CD4-positive, alpha-beta memory T cell (primary cell): ENCODE measurements around the gene TBC1D32. TPM values are rescaled to one million over a fixed set of nuclear protein-coding genes. Genes with fewer than 3 reads are reported as not detected.

Source experiments
- CTCF ChIA-PET: fragments of 350-600 bp; sonication (Branson Sonifier 250); formaldehyde crosslinking; loops from one replicate; lab custom pipeline; 2021; ENCODE audit warnings: inconsistent platforms; ENCODE audit not compliant: partially characterized antibody; lab: Charles Lee
- POLR2A ChIA-PET: fragments of 350-600 bp; sonication (Branson Sonifier 250); formaldehyde crosslinking; loops from one replicate; lab custom pipeline; 2021; ENCODE audit not compliant: partially characterized antibody; lab: Charles Lee
- DNase-seq, 5 donors: peaks; one replicate each; pipeline versions ENCODE4 v3.0.0 to v3.0.0-alpha.2; 2020 to 2022; ENCODE audit warnings: mixed read lengths in 1 of 5
- H3K27ac ChIP-seq: one replicate; pipeline ENCODE4 v1.7.0; 2013; ENCODE audit warnings: low read depth, low read length
- H3K27me3 ChIP-seq: 2 replicates; pipeline ENCODE4 v1.7.0; 2013; ENCODE audit warnings: mild to moderate bottlenecking, low read length, moderate library complexity; ENCODE audit not compliant: insufficient read depth
- H3K36me3 ChIP-seq: 2 replicates; pipeline ENCODE4 v1.7.0; 2013; ENCODE audit warnings: mild to moderate bottlenecking, low read length, moderate library complexity; ENCODE audit not compliant: insufficient read depth
- H3K4me1 ChIP-seq: 2 replicates; pipeline ENCODE4 v1.7.0; 2013; ENCODE audit warnings: mild to moderate bottlenecking, low read length, moderate library complexity; ENCODE audit not compliant: insufficient read depth
- H3K4me3 ChIP-seq, 2 donors: one replicate each; pipeline ENCODE4 v1.7.0; 2013; ENCODE audit warnings: low read length in 2 of 2, mild to moderate bottlenecking in 1 of 2
- H3K9me3 ChIP-seq, 2 donors: one replicate each; pipeline ENCODE4 v1.7.0; 2013; ENCODE audit warnings: low read length in 2 of 2, control low read depth in 1 of 2; ENCODE audit not compliant: control insufficient read depth in 1 of 2
- H3K27ac Mint-ChIP-seq, 7 donors: one replicate each; pipeline ENCODE4 v1.8.0; 2020 to 2021; ENCODE audit warnings: mixed read lengths in 7 of 7, mild to moderate bottlenecking in 6 of 7, inconsistent platforms in 3 of 7, moderate library complexity in 3 of 7
- H3K27me3 Mint-ChIP-seq, 2 donors: one replicate each; pipeline ENCODE4 v1.8.0; 2020 to 2021; ENCODE audit warnings: mixed read lengths in 2 of 2
- H3K36me3 Mint-ChIP-seq, 2 donors: one replicate each; pipeline ENCODE4 v1.8.0; 2020 to 2021; ENCODE audit warnings: mixed read lengths in 2 of 2, inconsistent platforms in 1 of 2, mild to moderate bottlenecking in 1 of 2
- H3K4me1 Mint-ChIP-seq, 4 donors: one replicate each; pipeline ENCODE4 v1.8.0; 2020 to 2021; ENCODE audit warnings: mixed read lengths in 4 of 4, mild to moderate bottlenecking in 1 of 4
- H3K4me3 Mint-ChIP-seq, 8 donors: one replicate each; pipeline ENCODE4 v1.8.0; 2020 to 2021; ENCODE audit warnings: mixed read lengths in 8 of 8, mild to moderate bottlenecking in 7 of 8, moderate library complexity in 6 of 8, inconsistent platforms in 3 of 8
- H3K9me3 Mint-ChIP-seq, 8 donors: one replicate each; pipeline ENCODE4 v1.8.0; 2020 to 2021; ENCODE audit warnings: mixed read lengths in 8 of 8, mild to moderate bottlenecking in 5 of 8, inconsistent platforms in 3 of 8, moderate library complexity in 1 of 8
- intact Hi-C: fragments of 100-400 bp; cut with micrococcal nuclease; formaldehyde crosslinking; loops from one replicate; pipeline ENCODE4 v1.15.1; 2023
- polyA plus RNA-seq, 2 donors: library from polyadenylated mRNA; unstranded; fragments of 300-500 nt; fragmentation: Illumina TruSeq; gene quantifications; one replicate each; pipeline ENCODE4 v1.2.3, GENCODE V29; 2021
- total RNA-seq, 2 experiments: library from RNA; stranded (reverse); gene quantifications; one replicate each; pipeline ENCODE4 v1.2.3, GENCODE V29; 2021

TBC1D32 gene
- total and polyA plus RNA-seq, 4 experiments from 2014 or later, result 5.5 to 13.2 (median 11.2) TPM; not detected in 1

DNA sequence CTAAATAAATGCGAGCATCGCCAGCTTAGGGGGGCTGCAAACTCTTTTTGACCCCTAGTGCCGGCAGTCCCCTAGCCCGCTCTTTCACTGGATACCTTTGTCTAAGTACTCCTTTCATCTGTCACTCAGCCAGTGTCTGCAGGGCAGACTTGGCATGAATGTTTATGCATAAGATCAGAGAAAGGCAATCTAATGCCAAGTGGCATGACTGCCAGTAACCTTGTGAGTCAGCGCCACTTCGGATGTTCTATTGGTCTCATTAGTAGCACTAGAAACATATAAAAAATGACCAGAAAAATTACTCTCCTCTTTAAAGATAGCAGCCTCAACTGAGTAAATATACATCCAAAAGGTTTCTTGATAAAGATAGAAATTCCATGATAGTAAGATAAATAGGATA lies 192.2 kb downstream of the TBC1D32 start:
- H3K9me3 ChIP-seq, result no peaks in the 10 kb centered on the region
- no peaks in the 10 kb centered on the region for H3K4me1 ChIP-seq
- peaks cover under 1 to 18% (median 13%) of the 10 kb centered on the region in 8 donors for H3K9me3 Mint-ChIP-seq
- intact Hi-C loops, result no loop called here
- H3K27me3 Mint-ChIP-seq, result no peaks in the 10 kb centered on the region
- H3K4me3 Mint-ChIP-seq, result no peak overlapping the region
- no peak for DNase-seq
- ChIA-PET CTCF (no interaction called here), POLR2A (no interaction called here)
- H3K27ac ChIP-seq, result no peak overlapping the region
- no peaks in the 10 kb centered on the region for H3K36me3 ChIP-seq
- no peak overlapping the region for H3K27ac Mint-ChIP-seq
- H3K4me3 ChIP-seq, result no peak overlapping the region
- no peaks in the 10 kb centered on the region for H3K27me3 ChIP-seq
- H3K36me3 Mint-ChIP-seq, result peaks cover 13 to 22% of the 10 kb centered on the region in 2 donors
- H3K4me1 Mint-ChIP-seq, result no peaks in the 10 kb centered on the region

- intact Hi-C loops, result no loop called here
- Histone ChIP-seq H3K4me3 (no peak overlapping the region), H3K27me3 (no peaks in the 10 kb centered on the region), H3K9me3 (no peaks in the 10 kb centered on the region), H3K4me1 (no peaks in the 10 kb centered on the region), H3K27ac (no peak overlapping the region), H3K36me3 (no peaks in the 10 kb centered on the region)
- ChIA-PET CTCF (no interaction called here), POLR2A (interaction anchor here (0.7 kb wide), 1 partner anchor 10 kb away, joined by 3 read pairs; no protein-coding TSS in a partner anchor)
- peaks cover 0 to 3% (median 0%) of the 10 kb centered on the region in 8 donors for H3K9me3 Mint-ChIP-seq
- no peak overlapping the region for H3K27ac Mint-ChIP-seq
- H3K27me3 Mint-ChIP-seq, result no peaks in the 10 kb centered on the region
- no peak for DNase-seq
- H3K4me3 Mint-ChIP-seq, result no peak overlapping the region
- H3K36me3 Mint-ChIP-seq, result peaks cover 2 to 24% of the 10 kb centered on the region in 2 donors
- no peaks in the 10 kb centered on the region for H3K4me1 Mint-ChIP-seq
Measured at GRCh38 chr6:121135425-121135824, 198.9 kb downstream of the TBC1D32 start.

- no peaks in the 10 kb centered on the region for H3K36me3 ChIP-seq
- intact Hi-C loops, result no loop called here
- no peak overlapping the region for H3K4me3 Mint-ChIP-seq
- H3K4me3 ChIP-seq, result no peak overlapping the region
- CTCF ChIA-PET, result no interaction called here
- peaks cover 0 to 3% (median 0%) of the 10 kb centered on the region in 8 donors for H3K9me3 Mint-ChIP-seq
- H3K27ac ChIP-seq, result no peak overlapping the region
- H3K27me3 Mint-ChIP-seq, result no peaks in the 10 kb centered on the region
- no peaks in the 10 kb centered on the region for H3K9me3 ChIP-seq
- H3K27me3 ChIP-seq, result no peaks in the 10 kb centered on the region
- H3K27ac Mint-ChIP-seq, result no peak overlapping the region
- POLR2A ChIA-PET, result interaction anchor here (0.7 kb wide), 1 partner anchor 10 kb away, joined by 3 read pairs; no protein-coding TSS in a partner anchor
- H3K4me1 Mint-ChIP-seq, result no peaks in the 10 kb centered on the region
- no peak for DNase-seq
- H3K4me1 ChIP-seq, result no peaks in the 10 kb centered on the region
- H3K36me3 Mint-ChIP-seq, result peaks cover 2 to 24% of the 10 kb centered on the region in 2 donors
Measured at GRCh38 chr6:121134922-121135321, 199.4 kb downstream of the TBC1D32 start.

- no peaks in the 10 kb centered on the region for H3K27me3 ChIP-seq
- H3K36me3 Mint-ChIP-seq, result peaks cover 34 to 59% of the 10 kb centered on the region in 2 donors
- no peaks in the 10 kb centered on the region for H3K27me3 Mint-ChIP-seq
- H3K4me3 Mint-ChIP-seq, result no peak overlapping the region
- H3K9me3 ChIP-seq, result peaks cover 0 to 6% of the 10 kb centered on the region in 2 donors
- no peak overlapping the region for H3K4me3 ChIP-seq
- intact Hi-C loops, result no loop called here
- CTCF ChIA-PET, result no interaction called here
- H3K36me3 ChIP-seq, result peaks cover 6% of the 10 kb centered on the region
- no peak overlapping the region for H3K27ac ChIP-seq
- no peak for DNase-seq
- no peak overlapping the region for H3K27ac Mint-ChIP-seq
- POLR2A ChIA-PET, result no interaction called here
- no peaks in the 10 kb centered on the region for H3K4me1 ChIP-seq
- H3K9me3 Mint-ChIP-seq, result peaks cover 7 to 26% (median 19%) of the 10 kb centered on the region in 8 donors
- H3K4me1 Mint-ChIP-seq, result no peaks in the 10 kb centered on the region
Measured at GRCh38 chr6:121124600-121124999, 209.7 kb downstream of the TBC1D32 start.

GRCh38 chr6:121112356-121112755 lies 221.9 kb downstream of the TBC1D32 start:
- Histone ChIP-seq H3K4me1 (no peaks in the 10 kb centered on the region), H3K9me3 (no peaks in the 10 kb centered on the region), H3K27ac (no peak overlapping the region), H3K4me3 (no peak overlapping the region), H3K36me3 (no peaks in the 10 kb centered on the region), H3K27me3 (no peaks in the 10 kb centered on the region)
- ChIA-PET POLR2A (no interaction called here), CTCF (no interaction called here)
- Mint-ChIP-seq H3K4me3 (no peak overlapping the region), H3K9me3 (no peaks in the 10 kb centered on the region), H3K4me1 (no peaks in the 10 kb centered on the region), H3K27me3 (no peaks in the 10 kb centered on the region), H3K36me3 (peaks cover 7 to 23% of the 10 kb centered on the region in 2 donors), H3K27ac (no peak overlapping the region)
- no peak for DNase-seq
- intact Hi-C loops, result no loop called here

DNA sequence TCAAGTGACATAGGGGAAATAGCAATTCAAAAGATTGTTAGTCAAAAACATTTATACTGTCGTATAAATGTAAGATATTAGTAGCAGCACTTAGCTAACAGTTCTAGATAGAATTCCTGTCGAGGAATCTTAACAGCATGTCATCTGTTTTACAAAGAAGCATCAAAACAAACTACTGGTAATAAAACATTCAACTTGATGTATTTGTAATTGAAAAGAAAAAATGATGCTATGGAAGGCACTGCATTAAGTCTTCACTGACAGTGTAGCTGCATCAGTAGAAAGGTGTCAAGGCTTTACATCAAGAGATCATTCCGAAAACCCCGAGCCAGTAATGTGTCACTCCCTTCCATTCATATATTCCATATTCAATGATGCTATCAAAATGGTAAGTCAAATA lies 223.5 kb downstream of the TBC1D32 start:
- DNase-seq, result no peak
- POLR2A ChIA-PET, result no interaction called here
- Mint-ChIP-seq H3K9me3 (no peaks in the 10 kb centered on the region), H3K4me3 (no peak overlapping the region), H3K36me3 (peaks cover 7 to 19% of the 10 kb centered on the region in 2 donors), H3K27ac (no peak overlapping the region), H3K4me1 (no peaks in the 10 kb centered on the region), H3K27me3 (no peaks in the 10 kb centered on the region)
- H3K4me3 ChIP-seq, result no peak overlapping the region
- no peaks in the 10 kb centered on the region for H3K27me3 ChIP-seq
- CTCF ChIA-PET, result no interaction called here
- H3K9me3 ChIP-seq, result no peaks in the 10 kb centered on the region
- no peaks in the 10 kb centered on the region for H3K36me3 ChIP-seq
- intact Hi-C loops, result no loop called here
- no peak overlapping the region for H3K27ac ChIP-seq
- no peaks in the 10 kb centered on the region for H3K4me1 ChIP-seq

DNA sequence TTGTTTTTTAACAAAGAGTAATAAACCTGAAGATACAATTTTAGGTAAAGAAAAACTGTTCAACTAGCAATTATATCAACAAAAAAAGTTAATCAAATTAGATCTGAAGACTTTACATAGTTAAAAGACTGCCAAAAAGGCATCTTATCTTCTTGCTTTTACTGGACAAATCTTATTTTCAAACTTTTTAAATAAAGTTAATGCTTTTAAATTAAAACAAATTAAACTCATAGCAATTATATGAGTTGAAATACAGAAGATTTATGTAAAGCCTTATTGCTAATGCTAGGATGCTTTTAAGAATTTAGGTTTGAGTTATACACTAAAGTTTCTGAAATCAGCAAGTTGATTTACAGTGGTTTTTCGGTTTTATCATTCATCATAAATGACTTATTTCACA lies 227.3 kb downstream of the TBC1D32 start:
- intact Hi-C loops, result no loop called here
- POLR2A ChIA-PET, result no interaction called here
- H3K4me3 Mint-ChIP-seq, result no peak overlapping the region

More for the DNA sequence above, 227.3 kb downstream of the TBC1D32 start:
- Histone ChIP-seq H3K9me3 (no peaks in the 10 kb centered on the region), H3K36me3 (no peaks in the 10 kb centered on the region), H3K27me3 (no peaks in the 10 kb centered on the region), H3K4me3 (no peak overlapping the region), H3K27ac (no peak overlapping the region), H3K4me1 (no peaks in the 10 kb centered on the region)
- DNase-seq, result no peak
- H3K4me1 Mint-ChIP-seq, result no peaks in the 10 kb centered on the region
- no peaks in the 10 kb centered on the region for H3K27me3 Mint-ChIP-seq
- H3K36me3 Mint-ChIP-seq, result peaks cover 20 to 24% of the 10 kb centered on the region in 2 donors
- no peak overlapping the region for H3K27ac Mint-ChIP-seq
- CTCF ChIA-PET, result no interaction called here
- H3K9me3 Mint-ChIP-seq, result peaks cover 0 to 10% (median 6%) of the 10 kb centered on the region in 8 donors
